H4 (cell line): ENCODE results near the gene ART1. TPM values are rescaled to one million over a fixed set of nuclear protein-coding genes. Genes with fewer than 3 reads are reported as not detected.

Experiments
- DNase-seq: peaks from one replicate; pipeline ENCODE4 v3.0.0-alpha.2; 2015; ENCODE audit warnings: low spot score
- total RNA-seq: library from RNA; depleted of rRNA; stranded (reverse); fragments of >200 nt; shearing (Covaris generic); gene quantifications from 2 replicates; pipeline ENCODE4 v1.2.3, GENCODE V29; 2014

The ART1 gene
- total RNA-seq, 1 experiment from 2014 or later: not detected

- DNase-seq: no peak
Measured at GRCh38 chr11:3666023-3666530, 21.1 kb downstream of the ART1 start.

GRCh38 chr11:3667149-3668035 is 22.5 kb downstream of the ART1 start:
- no peak for DNase-seq

- DNase-seq: no peak
Measured at GRCh38 chr11:3669128-3669527, 24.2 kb downstream of the ART1 start.

GRCh38 chr11:3669742-3670183 is 24.8 kb downstream of the ART1 start:
- no peak for DNase-seq

GRCh38 chr11:3671334-3672254 is 26.7 kb downstream of the ART1 start, which contains the start of gene CHRNA10:
Gene CHRNA10, minus strand, starts transcription at chr11:3671384. Its CDS starts 72 bp downstream, at chr11:3671312.
- DNase-seq: no peak

GRCh38 chr11:3674189-3674588 is 29.3 kb downstream of the ART1 start:
- DNase-seq: no peak

GRCh38 chr11:3675971-3676370 is 31.0 kb downstream of the ART1 start:
- no peak for DNase-seq

- no peak for DNase-seq
Measured at GRCh38 chr11:3679077-3679476, 34.1 kb downstream of the ART1 start.

GRCh38 chr11:3683039-3683438 is 38.1 kb downstream of the ART1 start:
- DNase-seq: no peak

- DNase-seq: no peak
Measured at GRCh38 chr11:3684129-3684818, 39.3 kb downstream of the ART1 start.

- DNase-seq: no peak
Measured at GRCh38 chr11:3684819-3685172, 39.9 kb downstream of the ART1 start.

- no peak for DNase-seq
Measured at GRCh38 chr11:3685923-3686322, 41.0 kb downstream of the ART1 start.

GRCh38 chr11:3686751-3687150 is 41.8 kb downstream of the ART1 start:
- no peak for DNase-seq

- no peak for DNase-seq
Measured at GRCh38 chr11:3700410-3700809, 55.5 kb downstream of the ART1 start.

- DNase-seq: no peak
Measured at GRCh38 chr11:3700910-3701309, 56.0 kb downstream of the ART1 start.

GRCh38 chr11:3703383-3703782 is 58.5 kb downstream of the ART1 start:
- DNase-seq: no peak

GRCh38 chr11:3707176-3707575 is 62.2 kb downstream of the ART1 start:
- no peak for DNase-seq

- no peak for DNase-seq
Measured at GRCh38 chr11:3709977-3710376, 65.0 kb downstream of the ART1 start.

GRCh38 chr11:3710485-3711259 is 65.7 kb downstream of the ART1 start:
- DNase-seq: no peak

GRCh38 chr11:3712274-3712673 is 67.3 kb downstream of the ART1 start:
- no peak for DNase-seq
